Measurements from ENCODE around the gene HIF3A.
A peak's percentile ranks its signal among the peaks of the same experiment; 100 is the strongest.

HIF3A gene

DNA sequence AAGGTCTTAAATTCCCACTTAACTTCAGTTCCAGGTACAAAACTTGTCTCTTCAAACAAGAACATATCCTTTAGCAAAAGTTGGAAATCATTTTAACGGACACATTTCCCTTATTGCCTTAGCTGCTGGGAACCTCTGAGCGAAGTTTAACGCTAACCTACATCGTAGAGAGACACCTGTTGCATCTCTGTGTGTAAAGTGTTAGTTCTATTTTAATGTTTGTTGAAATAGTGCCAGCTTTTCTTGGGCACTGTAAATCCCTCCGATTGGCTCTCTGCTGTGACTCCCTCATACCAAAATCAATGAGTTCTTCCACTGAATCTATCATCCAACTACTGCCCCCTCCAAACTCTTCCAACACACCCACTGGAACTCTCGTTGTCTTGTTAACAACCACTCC lies 2.3 kb upstream of the HIF3A start:
- H3K36me3 ChIP-seq (ENCODE audit: insufficient read depth, low read length) = no peaks in the 10 kb centered on the region
- H3K9me3 ChIP-seq (ENCODE audit: insufficient read depth, low read depth, low read length) = 0 out of 2 replicates have a peak, but pooled peaks cover 4% of the 10 kb centered on the region
- H3K27me3 ChIP-seq (ENCODE audit: insufficient read depth, low read length) = no peaks in the 10 kb centered on the region
- no peak overlapping the region for H3K27ac ChIP-seq (ENCODE audit: low read depth, low read length)
- H3K4me1 ChIP-seq (ENCODE audit: insufficient read depth, low read length) = no peaks in the 10 kb centered on the region
- no peak overlapping the region for H3K9ac ChIP-seq (ENCODE audit: low read depth, low read length)
- no peak overlapping the region for H3K4me3 ChIP-seq (ENCODE audit: low read length)
- WGBS = 92% methylated on average over 6 of the region's 6 CpGs

DNA sequence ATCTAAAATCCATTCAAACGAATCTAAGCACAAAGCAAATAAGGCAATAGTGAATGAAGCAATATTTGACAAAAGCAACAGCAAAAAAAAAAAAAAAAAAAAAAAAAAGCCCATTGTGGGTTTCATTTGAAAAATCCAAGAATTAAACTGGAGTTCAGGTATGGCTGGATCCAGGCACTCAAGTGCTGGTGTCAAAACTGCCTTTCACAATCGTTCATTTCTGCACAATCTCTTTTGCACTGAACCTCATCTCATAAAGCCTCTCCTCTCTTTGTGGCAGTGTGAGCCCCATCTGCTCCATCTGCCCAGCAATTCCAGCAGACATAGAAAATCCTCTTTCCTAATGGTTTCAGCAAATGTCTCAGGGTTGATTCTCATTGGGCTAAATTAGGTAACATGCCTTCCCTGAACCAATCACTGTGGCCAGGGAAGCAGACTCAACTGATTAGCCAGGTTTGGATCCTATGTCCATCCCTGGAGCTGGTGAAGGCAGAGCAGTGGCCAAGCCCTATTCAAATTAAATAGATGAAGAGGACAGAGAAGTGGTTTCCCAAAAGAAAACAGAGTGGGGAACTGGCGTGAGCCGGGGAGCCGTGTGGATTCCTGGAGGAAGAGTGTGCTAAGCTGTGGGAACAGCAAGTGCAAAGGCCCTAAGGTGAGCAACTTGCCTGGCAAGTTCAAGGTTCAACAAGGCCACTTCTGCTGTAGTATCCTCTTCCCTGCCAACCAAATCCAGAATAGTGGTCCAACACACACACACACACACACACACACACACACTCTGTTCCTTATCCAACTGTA lies 1.2 kb upstream of the HIF3A start:
- Histone ChIP-seq H3K27ac (ENCODE audit: low read depth, low read length) (no peak overlapping the region), H3K9me3 (ENCODE audit: insufficient read depth, low read depth, low read length) (no peaks in the 10 kb centered on the region), H3K4me3 (ENCODE audit: low read length) (no peak overlapping the region), H3K4me1 (ENCODE audit: insufficient read depth, low read length) (0 out of 2 replicates have a peak, but pooled peaks cover under 1% of the 10 kb centered on the region), H3K27me3 (ENCODE audit: insufficient read depth, low read length) (no peaks in the 10 kb centered on the region), H3K9ac (ENCODE audit: low read depth, low read length) (no peak overlapping the region), H3K36me3 (ENCODE audit: insufficient read depth, low read length) (no peaks in the 10 kb centered on the region)
- 89% methylated on average over 4 of the region's 5 CpGs for WGBS

DNA sequence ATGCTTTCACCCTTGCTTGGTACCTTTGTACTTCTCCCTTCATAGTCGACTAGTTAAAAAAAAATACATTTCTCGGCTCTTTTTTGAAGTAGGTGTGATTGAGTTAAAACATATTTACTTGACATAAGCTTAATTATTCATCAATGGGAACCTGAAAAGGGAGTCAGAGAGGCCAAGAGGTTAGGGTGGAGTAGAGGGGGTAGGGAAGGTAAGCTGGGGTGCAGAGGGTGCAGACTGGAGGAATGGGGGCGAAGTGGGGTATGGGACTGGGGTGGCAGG lies 701 bp upstream of the HIF3A start:
- no peak overlapping the region for H3K9ac ChIP-seq (ENCODE audit: low read depth, low read length)
- no peak overlapping the region for H3K27ac ChIP-seq (ENCODE audit: low read depth, low read length)
- no peak overlapping the region for H3K4me3 ChIP-seq (ENCODE audit: low read length)
- no peaks in the 10 kb centered on the region for H3K27me3 ChIP-seq (ENCODE audit: insufficient read depth, low read length)
- no peaks in the 10 kb centered on the region for H3K36me3 ChIP-seq (ENCODE audit: insufficient read depth, low read length)
- 75% methylated on average over 2 of the region's 3 CpGs for WGBS
- peaks cover 6% of the 10 kb centered on the region; the same call in 1 of the 2 replicates for H3K4me1 ChIP-seq (ENCODE audit: insufficient read depth, low read length)
- H3K9me3 ChIP-seq (ENCODE audit: insufficient read depth, low read depth, low read length) = no peaks in the 10 kb centered on the region

DNA sequence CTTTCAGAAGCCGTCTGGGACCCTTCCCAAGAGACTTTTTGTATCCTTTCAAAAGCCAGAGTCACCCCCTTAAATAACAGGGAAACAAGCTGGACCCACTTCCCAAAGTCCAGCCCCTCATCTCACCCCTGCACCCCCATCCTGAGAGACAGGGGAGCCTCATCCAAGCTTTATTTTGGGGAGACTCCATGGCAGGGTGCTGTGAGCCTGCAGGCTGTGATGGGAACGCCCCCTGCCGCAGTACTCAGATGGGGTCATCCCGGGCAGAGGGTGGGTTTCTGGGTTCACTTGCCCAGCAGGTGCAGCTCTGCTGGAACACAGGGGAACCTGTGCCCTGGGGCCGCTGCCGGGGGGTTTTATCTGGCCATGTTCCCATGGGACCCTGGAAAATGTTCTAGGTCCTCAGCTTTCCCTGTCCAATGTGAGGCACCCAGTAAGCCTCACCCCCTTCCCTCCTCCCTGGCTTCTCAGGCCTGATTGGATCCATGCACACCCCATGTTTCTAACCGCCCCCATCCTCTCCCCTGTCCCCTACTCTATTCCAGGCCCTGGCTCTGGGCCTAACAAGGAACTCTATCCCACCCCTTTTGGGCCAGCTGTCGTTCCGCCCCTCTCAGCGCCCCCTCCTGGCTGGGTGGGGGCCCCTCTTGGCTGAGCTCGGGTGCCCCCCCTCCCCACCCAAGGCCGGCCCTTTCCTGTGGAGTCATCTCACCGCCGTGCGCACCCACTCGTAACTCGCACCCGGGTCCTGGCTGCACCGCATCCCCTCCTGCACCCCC lies 1.0 kb downstream of the HIF3A start:
- Histone ChIP-seq H3K4me3 (ENCODE audit: low read length) (peak overlapping the region; percentile 67), H3K4me1 (ENCODE audit: insufficient read depth, low read length) (peaks cover 8% of the 10 kb centered on the region; the same call in 1 of the 2 replicates), H3K9ac (ENCODE audit: low read depth, low read length) (no peak overlapping the region), H3K9me3 (ENCODE audit: insufficient read depth, low read depth, low read length) (no peaks in the 10 kb centered on the region), H3K27me3 (ENCODE audit: insufficient read depth, low read length) (no peaks in the 10 kb centered on the region), H3K36me3 (ENCODE audit: insufficient read depth, low read length) (no peaks in the 10 kb centered on the region), H3K27ac (ENCODE audit: low read depth, low read length) (no peak overlapping the region)
- 76% methylated on average over 18 of the region's 19 CpGs for WGBS

DNA sequence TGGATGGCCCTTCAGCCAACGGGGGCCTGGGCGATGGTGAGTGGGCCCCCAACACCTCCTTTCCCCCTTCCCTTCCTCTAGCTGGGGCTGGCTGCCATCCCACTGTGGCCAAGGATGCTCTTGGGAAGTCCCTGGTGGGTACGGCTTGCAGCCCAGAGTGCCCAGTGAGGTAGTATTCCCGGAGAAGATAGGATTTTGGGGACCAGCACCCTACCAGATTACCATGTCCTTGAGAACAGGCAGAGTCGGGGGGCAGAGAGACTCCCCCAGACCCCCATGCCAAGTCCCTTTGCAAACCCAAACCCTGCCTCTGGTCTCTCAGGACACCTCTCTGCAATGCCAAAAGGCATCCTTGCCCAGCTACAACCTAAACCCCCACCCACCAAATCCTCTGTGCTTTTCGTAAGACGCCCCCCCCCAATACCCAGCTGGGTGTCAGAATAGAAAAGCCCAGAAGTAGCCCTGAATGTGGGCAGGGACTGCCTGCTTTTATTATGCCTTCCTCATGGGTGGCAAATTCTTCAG lies 1.7 kb downstream of the HIF3A start:
- 76% methylated on average over 7 of the region's 7 CpGs for WGBS
- no peaks in the 10 kb centered on the region for H3K36me3 ChIP-seq (ENCODE audit: insufficient read depth, low read length)
- H3K9me3 ChIP-seq (ENCODE audit: insufficient read depth, low read depth, low read length) = no peaks in the 10 kb centered on the region
- no peak overlapping the region for H3K27ac ChIP-seq (ENCODE audit: low read depth, low read length)
- H3K4me1 ChIP-seq (ENCODE audit: insufficient read depth, low read length) = peaks cover 12% of the 10 kb centered on the region; the same call in 1 of the 2 replicates
- H3K27me3 ChIP-seq (ENCODE audit: insufficient read depth, low read length) = no peaks in the 10 kb centered on the region
- H3K4me3 ChIP-seq (ENCODE audit: low read length) = no peak overlapping the region
- no peak overlapping the region for H3K9ac ChIP-seq (ENCODE audit: low read depth, low read length)

DNA sequence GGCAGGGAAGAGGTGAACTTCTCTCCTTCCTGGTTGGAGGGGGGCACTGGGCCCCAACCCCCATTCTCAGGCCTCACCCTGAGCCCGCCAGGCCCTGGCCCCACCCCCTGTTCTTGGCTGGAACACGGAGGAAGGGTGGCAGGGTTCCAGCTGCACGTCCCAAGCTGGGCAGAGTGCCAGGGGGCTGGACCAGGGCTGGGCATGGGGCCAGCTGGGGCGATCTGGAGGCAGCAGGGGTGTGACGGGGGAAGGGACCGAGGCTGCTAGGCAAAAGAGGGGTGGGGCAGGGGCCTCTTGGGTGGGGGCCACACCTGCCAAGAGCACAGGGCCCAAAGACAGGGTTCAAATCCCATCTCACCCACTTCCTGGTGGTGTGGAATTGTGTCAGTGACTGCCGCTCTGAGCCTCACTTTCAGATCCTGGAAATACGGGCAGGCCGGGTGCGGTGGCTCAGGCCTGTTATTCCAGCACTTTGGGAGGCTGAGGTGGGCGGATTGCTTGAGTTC lies 2.2 kb downstream of the HIF3A start:
- no peak overlapping the region for H3K27ac ChIP-seq (ENCODE audit: low read depth, low read length)
- peaks cover 12% of the 10 kb centered on the region; the same call in 1 of the 2 replicates for H3K4me1 ChIP-seq (ENCODE audit: insufficient read depth, low read length)
- no peak overlapping the region for H3K9ac ChIP-seq (ENCODE audit: low read depth, low read length)
- H3K36me3 ChIP-seq (ENCODE audit: insufficient read depth, low read length) = no peaks in the 10 kb centered on the region
- no peaks in the 10 kb centered on the region for H3K9me3 ChIP-seq (ENCODE audit: insufficient read depth, low read depth, low read length)
- no peaks in the 10 kb centered on the region for H3K27me3 ChIP-seq (ENCODE audit: insufficient read depth, low read length)
- WGBS = 62% methylated on average over 11 of the region's 11 CpGs
- H3K4me3 ChIP-seq (ENCODE audit: low read length) = no peak overlapping the region

DNA sequence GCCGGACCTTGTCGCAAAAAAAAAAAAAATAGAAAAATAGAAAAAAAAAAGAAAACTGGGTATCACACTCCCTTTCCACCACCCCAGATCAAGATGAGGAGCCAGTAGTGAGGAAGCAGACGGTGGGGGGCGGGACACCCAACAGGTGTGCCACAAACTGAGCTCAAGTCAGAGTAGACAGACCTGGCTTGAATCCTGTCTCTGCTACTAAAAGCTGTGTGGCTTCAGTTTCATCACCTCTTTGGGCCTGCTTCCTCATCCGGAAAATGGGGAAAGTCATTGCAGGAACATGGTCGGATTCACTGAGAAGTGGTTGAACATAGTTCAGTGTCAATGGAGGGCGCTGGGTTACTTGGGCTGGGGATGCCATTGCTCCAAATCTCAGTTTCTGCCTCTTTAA lies 2.9 kb downstream of the HIF3A start:
- no peak overlapping the region for H3K27ac ChIP-seq (ENCODE audit: low read depth, low read length)
- no peaks in the 10 kb centered on the region for H3K27me3 ChIP-seq (ENCODE audit: insufficient read depth, low read length)
- H3K4me1 ChIP-seq (ENCODE audit: insufficient read depth, low read length) = peaks cover 12% of the 10 kb centered on the region; the same call in 1 of the 2 replicates
- 88% methylated on average over 5 of the region's 7 CpGs for WGBS
- no peak overlapping the region for H3K4me3 ChIP-seq (ENCODE audit: low read length)
- no peaks in the 10 kb centered on the region for H3K9me3 ChIP-seq (ENCODE audit: insufficient read depth, low read depth, low read length)
- H3K9ac ChIP-seq (ENCODE audit: low read depth, low read length) = no peak overlapping the region
- no peaks in the 10 kb centered on the region for H3K36me3 ChIP-seq (ENCODE audit: insufficient read depth, low read length)

DNA sequence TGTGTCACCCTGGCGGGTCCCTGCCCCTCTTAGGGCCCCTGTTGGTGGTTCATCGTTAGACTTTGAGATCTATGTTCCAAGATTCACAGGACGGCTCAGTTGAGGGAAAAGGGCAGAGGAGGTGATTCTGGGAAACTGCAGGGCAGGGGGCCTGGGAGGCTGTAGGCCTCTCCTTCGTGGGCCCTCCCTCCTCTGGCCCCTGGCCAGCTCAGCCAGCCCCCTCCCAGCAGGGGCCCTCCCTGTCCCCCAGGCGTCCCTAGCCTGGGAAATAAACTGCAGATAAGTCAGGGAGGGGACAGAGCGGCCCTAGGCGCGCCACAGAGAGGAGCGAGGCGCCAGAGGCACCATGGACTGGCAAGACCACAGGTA lies 6.5 kb downstream of the HIF3A start:
- Histone ChIP-seq H3K36me3 (ENCODE audit: insufficient read depth, low read length) (peaks cover 20% of the 10 kb centered on the region), H3K27ac (ENCODE audit: low read depth, low read length) (peak overlapping the region; percentile 56), H3K4me1 (ENCODE audit: insufficient read depth, low read length) (peaks cover 12% of the 10 kb centered on the region; the same call in 1 of the 2 replicates), H3K27me3 (ENCODE audit: insufficient read depth, low read length) (no peaks in the 10 kb centered on the region), H3K4me3 (ENCODE audit: low read length) (peak overlapping the region; percentile 48), H3K9ac (ENCODE audit: low read depth, low read length) (peak overlapping the region; percentile 81), H3K9me3 (ENCODE audit: insufficient read depth, low read depth, low read length) (peaks cover 12% of the 10 kb centered on the region)
- 32% methylated on average over 10 of the region's 10 CpGs for WGBS

DNA sequence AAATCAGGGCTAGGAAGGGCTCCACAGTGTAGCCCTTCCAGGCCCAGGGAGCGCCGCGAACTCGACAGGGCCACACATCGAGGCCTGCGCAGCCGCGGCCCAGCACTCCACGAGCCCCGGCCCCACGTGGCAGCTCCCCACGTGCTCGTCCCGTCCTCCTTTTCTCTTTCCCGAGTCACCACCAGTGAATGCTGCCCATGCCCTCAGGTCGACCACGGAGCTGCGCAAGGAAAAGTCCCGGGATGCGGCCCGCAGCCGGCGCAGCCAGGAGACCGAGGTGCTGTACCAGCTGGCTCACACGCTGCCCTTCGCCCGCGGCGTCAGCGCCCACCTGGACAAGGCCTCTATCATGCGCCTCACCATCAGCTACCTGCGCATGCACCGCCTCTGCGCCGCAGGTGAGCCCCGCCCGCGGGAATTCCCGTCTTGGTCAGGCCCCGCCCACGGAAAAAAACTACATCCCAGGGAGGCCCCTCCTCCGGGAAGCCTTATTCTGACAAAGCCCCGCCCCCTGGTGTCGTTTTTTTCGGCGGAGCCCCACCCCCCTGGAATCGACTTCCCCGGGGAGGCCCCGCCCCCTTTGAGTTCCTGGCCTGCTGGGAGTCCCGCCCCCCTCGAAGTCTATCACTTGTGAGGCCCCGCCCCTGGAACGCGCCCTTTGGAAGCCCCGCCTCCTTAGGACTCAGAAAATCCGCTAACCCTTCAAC lies 7.0 kb downstream of the HIF3A start:
- peak overlapping the region; percentile 48 for H3K4me3 ChIP-seq (ENCODE audit: low read length)
- no peaks in the 10 kb centered on the region for H3K27me3 ChIP-seq (ENCODE audit: insufficient read depth, low read length)
- peaks cover 12% of the 10 kb centered on the region for H3K9me3 ChIP-seq (ENCODE audit: insufficient read depth, low read depth, low read length)
- peak overlapping the region; percentile 81 for H3K9ac ChIP-seq (ENCODE audit: low read depth, low read length)
- 8% methylated on average over 56 of the region's 56 CpGs for WGBS
- H3K4me1 ChIP-seq (ENCODE audit: insufficient read depth, low read length) = peaks cover 12% of the 10 kb centered on the region; the same call in 1 of the 2 replicates
- peaks cover 21% of the 10 kb centered on the region for H3K36me3 ChIP-seq (ENCODE audit: insufficient read depth, low read length)
- peak overlapping the region; percentile 56 for H3K27ac ChIP-seq (ENCODE audit: low read depth, low read length)

DNA sequence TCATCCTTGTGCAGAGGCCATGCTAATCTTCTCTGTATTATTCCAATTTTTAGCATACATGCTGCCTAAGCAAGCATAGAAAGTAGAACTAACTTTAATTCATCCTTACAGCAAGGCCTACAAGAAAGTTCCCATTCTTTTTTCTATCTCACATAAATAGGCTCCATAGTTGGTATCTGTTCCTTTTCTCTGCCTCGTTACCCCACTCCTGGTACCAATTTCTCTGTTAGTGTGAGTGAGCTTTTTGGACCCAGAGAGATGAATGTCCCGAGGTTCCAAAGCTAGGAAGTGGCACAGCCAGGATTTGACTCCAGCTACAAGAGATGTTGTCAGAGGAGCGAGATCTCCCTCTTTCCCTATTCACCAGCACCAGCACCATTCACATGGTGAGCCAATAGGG lies 9.7 kb downstream of the HIF3A start:
- peaks cover 5% of the 10 kb centered on the region; the same call in 1 of the 2 replicates for H3K4me1 ChIP-seq (ENCODE audit: insufficient read depth, low read length)
- H3K9me3 ChIP-seq (ENCODE audit: insufficient read depth, low read depth, low read length) = peaks cover 12% of the 10 kb centered on the region
- H3K4me3 ChIP-seq (ENCODE audit: low read length) = no peak overlapping the region
- H3K36me3 ChIP-seq (ENCODE audit: insufficient read depth, low read length) = peaks cover 40% of the 10 kb centered on the region
- no peak overlapping the region for H3K9ac ChIP-seq (ENCODE audit: low read depth, low read length)
- 100% methylated on average over 3 of the region's 3 CpGs for WGBS
- H3K27ac ChIP-seq (ENCODE audit: low read depth, low read length) = no peak overlapping the region
- no peaks in the 10 kb centered on the region for H3K27me3 ChIP-seq (ENCODE audit: insufficient read depth, low read length)
